ENCODE results near the gene DNAJB2.

The DNAJB2 gene

DNA sequence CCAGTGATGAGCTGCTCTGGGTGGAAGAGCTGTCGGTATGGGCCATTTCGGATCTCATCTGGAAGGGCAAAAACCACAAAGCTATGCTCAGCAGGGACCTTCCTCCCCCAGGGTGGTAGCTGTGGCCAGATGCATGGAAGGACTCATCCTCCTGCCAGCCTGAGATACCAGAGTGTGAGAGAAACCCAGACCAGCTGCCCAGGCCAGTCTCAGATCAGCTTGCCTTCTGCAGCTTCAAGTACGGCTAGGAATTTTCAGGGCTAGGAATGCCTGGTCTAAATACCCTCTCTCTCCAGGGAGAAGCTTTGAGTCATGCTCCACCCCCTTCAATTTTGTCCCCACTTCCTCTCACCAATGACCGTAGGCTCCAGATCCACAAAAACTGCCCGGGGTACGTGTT, 27.5 kb upstream of the DNAJB2 start:
- Histone ChIP-seq H3K4me3 (ENCODE audit: low read length) (no peak overlapping the region; the same call in 1 of the 2 replicates), H3K9ac (ENCODE audit: low read length) (no peak overlapping the region), H3K79me2 (ENCODE audit: low read length) (peaks cover 54% of the 10 kb centered on the region)

GRCh38 chr2:219252084-219252483, 27.1 kb upstream of the DNAJB2 start:
- Histone ChIP-seq H3K9me2 (replicated peaks; ENCODE audit: insufficient read depth, low read length) (no peaks in the 10 kb centered on the region), H3K9ac (ENCODE audit: low read length) (peak overlapping the region; percentile 88), H4K20me1 (ENCODE audit: insufficient read depth, low read length) (no peaks in the 10 kb centered on the region), H3K27ac (ENCODE audit: low read length) (peak overlapping the region; percentile 73; the same call in 1 of the 2 replicates), H3F3A (ENCODE audit: insufficient read depth, low read length) (peaks cover 46% of the 10 kb centered on the region), H3K4me3 (ENCODE audit: low read length) (peak overlapping the region; percentile 78), H3K4me2 (ENCODE audit: low read depth, low read length) (peak overlapping the region; percentile 99), H3K9me3 (replicated peaks; ENCODE audit: insufficient read depth, low read length) (no peaks in the 10 kb centered on the region), H3K4me1 (ENCODE audit: low read length) (peaks cover 50% of the 10 kb centered on the region), H3K27me3 (replicated peaks; ENCODE audit: insufficient read depth, low read length) (no peaks in the 10 kb centered on the region), H2AFZ (ENCODE audit: low read length) (no peak overlapping the region), H3K36me3 (replicated peaks; ENCODE audit: insufficient read depth, low read length) (0 out of 2 replicates have a peak, but pooled peaks cover 6% of the 10 kb centered on the region), H3K79me2 (ENCODE audit: low read length) (peaks cover 52% of the 10 kb centered on the region)
- TF ChIP-seq CTCF (IDR thresholded peaks at IDR 0.05; ENCODE audit: low read length) (no peak), EZH2phosphoT487 (IDR thresholded peaks at IDR 0.05; ENCODE audit: low read length) (no peak), EZH2 (optimal IDR thresholded peaks at IDR 0.05; ENCODE audit: low read depth, low read length) (no peak)
- no peak for DNase-seq

More for the DNA sequence above, 27.5 kb upstream of the DNAJB2 start:
- no peaks in the 10 kb centered on the region for H3K9me3 ChIP-seq (replicated peaks; ENCODE audit: insufficient read depth, low read length)
- no peak overlapping the region for H2AFZ ChIP-seq (ENCODE audit: low read length)
- H3K4me2 ChIP-seq (ENCODE audit: low read depth, low read length) = peak overlapping the region; percentile 99
- H3F3A ChIP-seq (ENCODE audit: insufficient read depth, low read length) = peaks cover 46% of the 10 kb centered on the region
- 0 out of 2 replicates have a peak, but pooled peaks cover 6% of the 10 kb centered on the region for H3K36me3 ChIP-seq (replicated peaks; ENCODE audit: insufficient read depth, low read length)
- TF ChIP-seq EZH2 (optimal IDR thresholded peaks at IDR 0.05; ENCODE audit: low read depth, low read length) = no peak
- no peak for DNase-seq
- no peaks in the 10 kb centered on the region for H4K20me1 ChIP-seq (ENCODE audit: insufficient read depth, low read length)
- no peaks in the 10 kb centered on the region for H3K27me3 ChIP-seq (replicated peaks; ENCODE audit: insufficient read depth, low read length)
- H3K9me2 ChIP-seq (replicated peaks; ENCODE audit: insufficient read depth, low read length) = no peaks in the 10 kb centered on the region
- peaks cover 51% of the 10 kb centered on the region for H3K4me1 ChIP-seq (ENCODE audit: low read length)
- no peak overlapping the region for H3K27ac ChIP-seq (ENCODE audit: low read length)

DNA sequence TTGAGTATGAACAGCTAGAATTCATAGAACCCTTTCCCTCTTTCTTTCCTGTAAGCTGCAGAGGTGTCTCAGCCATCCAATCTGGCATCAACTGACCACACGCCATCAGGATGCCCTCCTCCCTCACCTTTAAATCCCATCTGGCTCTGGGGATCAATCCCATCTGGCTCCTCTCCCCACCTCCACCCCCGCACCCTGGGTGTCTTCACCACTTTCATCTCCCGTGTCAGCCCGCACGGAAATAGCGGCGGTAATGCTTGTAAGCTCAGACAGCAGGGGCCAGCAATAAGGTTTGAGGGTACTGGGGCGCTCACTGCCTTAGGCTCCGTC, 26.6 kb upstream of the DNAJB2 start:
- H3K4me1 ChIP-seq (ENCODE audit: low read length) = peaks cover 45% of the 10 kb centered on the region
- DNase-seq = no peak
- H2AFZ ChIP-seq (ENCODE audit: low read length) = peak overlapping the region; percentile 39; the same call in 1 of the 2 replicates
- H3K36me3 ChIP-seq (replicated peaks; ENCODE audit: insufficient read depth, low read length) = 0 out of 2 replicates have a peak, but pooled peaks cover 6% of the 10 kb centered on the region
- H3K4me3 ChIP-seq (ENCODE audit: low read length) = peak overlapping the region; percentile 78
- TF ChIP-seq EZH2 (optimal IDR thresholded peaks at IDR 0.05; ENCODE audit: low read depth, low read length) = no peak
- no peak for TF ChIP-seq EZH2phosphoT487 (IDR thresholded peaks at IDR 0.05; ENCODE audit: low read length)
- no peak for TF ChIP-seq CTCF (IDR thresholded peaks at IDR 0.05; ENCODE audit: low read length)
- peaks cover 43% of the 10 kb centered on the region for H3F3A ChIP-seq (ENCODE audit: insufficient read depth, low read length)
- peak overlapping the region; percentile 88 for H3K9ac ChIP-seq (ENCODE audit: low read length)
- H3K27me3 ChIP-seq (replicated peaks; ENCODE audit: insufficient read depth, low read length) = no peaks in the 10 kb centered on the region
- H3K27ac ChIP-seq (ENCODE audit: low read length) = peak overlapping the region; percentile 73
- no peaks in the 10 kb centered on the region for H4K20me1 ChIP-seq (ENCODE audit: insufficient read depth, low read length)
- peak overlapping the region; percentile 99 for H3K4me2 ChIP-seq (ENCODE audit: low read depth, low read length)
- no peaks in the 10 kb centered on the region for H3K9me2 ChIP-seq (replicated peaks; ENCODE audit: insufficient read depth, low read length)
- H3K9me3 ChIP-seq (replicated peaks; ENCODE audit: insufficient read depth, low read length) = no peaks in the 10 kb centered on the region
- peaks cover 52% of the 10 kb centered on the region for H3K79me2 ChIP-seq (ENCODE audit: low read length)
